ENCODE measurements around the gene CCDC12. TPM values are rescaled to one million over a fixed set of nuclear protein-coding genes. Genes with fewer than 3 reads are reported as not detected.

CCDC12 gene
- total RNA-seq, 2 experiments from 2014 or later, result 58.6 to 60.0 TPM

DNA sequence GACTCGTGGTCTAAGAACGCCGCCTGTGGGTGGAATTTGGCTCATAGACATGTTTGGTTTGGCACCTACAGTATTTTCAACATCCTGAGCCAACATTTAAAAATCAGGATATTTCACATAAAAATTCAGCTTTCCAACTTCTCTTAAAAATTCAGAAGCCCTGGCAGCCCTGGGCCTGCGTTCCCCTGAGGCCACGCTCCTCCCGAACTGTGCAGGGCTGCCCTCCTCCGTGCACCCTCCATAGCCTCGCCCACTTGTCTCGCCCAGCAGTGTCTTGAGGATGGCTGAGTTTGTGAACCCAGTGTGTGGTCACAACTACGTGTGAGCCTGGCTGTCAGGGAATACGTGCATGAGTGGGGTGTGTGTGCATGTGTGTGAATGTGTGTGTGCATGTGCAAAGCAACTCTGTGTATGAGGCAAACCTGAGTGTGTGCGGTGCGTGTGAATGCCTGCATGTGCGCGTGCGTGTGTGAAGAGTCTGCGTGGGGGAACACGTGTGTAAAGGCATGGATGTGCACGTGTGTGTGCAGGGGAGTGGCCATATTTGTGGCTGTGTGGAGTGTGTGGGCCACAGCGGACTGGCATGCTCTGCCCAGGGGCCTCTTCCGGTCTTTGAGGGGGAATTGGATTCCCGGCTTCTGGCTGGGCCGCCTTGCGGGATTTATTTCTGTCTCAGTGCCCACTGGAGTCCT, 68.1 kb downstream of the CCDC12 start:
- POLR2A ChIA-PET, result no interaction called here
- peaks cover 2% of the 10 kb centered on the region for H3K36me3 Mint-ChIP-seq
- H3K9me3 Mint-ChIP-seq, result no peaks in the 10 kb centered on the region
- no peak overlapping the region for H3K4me3 Mint-ChIP-seq
- DNase-seq, result peak; percentile 22
- no peak for ATAC-seq (ENCODE audit: low read depth)
- H3K4me1 Mint-ChIP-seq, result peaks cover 7% of the 10 kb centered on the region
- no peak overlapping the region for H3K27ac Mint-ChIP-seq
- no peaks in the 10 kb centered on the region for H3K27me3 Mint-ChIP-seq

- DNase-seq (no peak), ATAC-seq (ENCODE audit: low read depth) (no peak)
- Mint-ChIP-seq H3K4me1 (peaks cover 5% of the 10 kb centered on the region), H3K9me3 (no peaks in the 10 kb centered on the region), H3K4me3 (no peak overlapping the region), H3K36me3 (peaks cover 2% of the 10 kb centered on the region), H3K27me3 (no peaks in the 10 kb centered on the region), H3K27ac (no peak overlapping the region)
- POLR2A ChIA-PET, result no interaction called here
These were observed 68.6 kb downstream of the CCDC12 start for GRCh38 chr3:46907960-46908293.

GRCh38 chr3:46907271-46907670, 69.3 kb downstream of the CCDC12 start:
- Mint-ChIP-seq H3K36me3 (peaks cover under 1% of the 10 kb centered on the region), H3K9me3 (no peaks in the 10 kb centered on the region), H3K27me3 (no peaks in the 10 kb centered on the region), H3K4me3 (no peak overlapping the region), H3K4me1 (peaks cover 5% of the 10 kb centered on the region), H3K27ac (peak overlapping the region; percentile 28)
- peak; percentile 15 for DNase-seq
- no peak for ATAC-seq (ENCODE audit: low read depth)
- POLR2A ChIA-PET, result no interaction called here

DNA sequence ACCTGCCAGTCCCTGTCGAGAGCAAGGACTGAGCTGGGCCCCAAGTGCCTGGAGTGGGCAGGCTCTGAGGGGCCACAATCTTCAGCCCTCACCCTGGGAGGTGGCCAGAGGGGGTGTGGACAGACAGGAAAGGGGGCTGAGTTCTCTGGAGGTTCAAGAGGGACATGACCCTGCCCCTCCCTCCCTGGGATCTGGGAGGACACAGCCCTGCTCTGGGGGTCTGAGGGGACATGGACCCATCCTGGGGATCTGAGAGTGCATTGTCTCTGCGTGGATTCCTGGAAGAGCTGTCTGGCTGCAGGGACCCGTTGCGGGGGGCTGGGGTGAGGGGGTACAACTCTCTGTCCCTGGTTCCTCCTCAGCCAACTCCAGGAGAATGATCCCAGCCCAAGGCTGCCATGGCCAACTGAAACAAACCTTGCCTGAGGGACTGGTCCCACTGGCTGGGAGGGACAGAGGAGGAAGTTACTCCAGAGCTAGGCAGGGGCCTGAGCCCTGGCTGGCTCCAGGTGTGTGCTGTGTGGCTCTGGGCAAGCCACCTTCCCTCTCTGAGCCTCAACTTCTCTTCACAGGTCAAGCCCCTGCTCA, 70.0 kb downstream of the CCDC12 start:
- no peak overlapping the region for H3K4me3 Mint-ChIP-seq
- POLR2A ChIA-PET, result no interaction called here
- H3K27ac Mint-ChIP-seq, result no peak overlapping the region
- ATAC-seq (ENCODE audit: low read depth), result no peak
- peaks cover 5% of the 10 kb centered on the region for H3K4me1 Mint-ChIP-seq
- H3K27me3 Mint-ChIP-seq, result no peaks in the 10 kb centered on the region
- no peaks in the 10 kb centered on the region for H3K9me3 Mint-ChIP-seq
- H3K36me3 Mint-ChIP-seq, result no peaks in the 10 kb centered on the region
- peak; percentile 23 for DNase-seq

DNA sequence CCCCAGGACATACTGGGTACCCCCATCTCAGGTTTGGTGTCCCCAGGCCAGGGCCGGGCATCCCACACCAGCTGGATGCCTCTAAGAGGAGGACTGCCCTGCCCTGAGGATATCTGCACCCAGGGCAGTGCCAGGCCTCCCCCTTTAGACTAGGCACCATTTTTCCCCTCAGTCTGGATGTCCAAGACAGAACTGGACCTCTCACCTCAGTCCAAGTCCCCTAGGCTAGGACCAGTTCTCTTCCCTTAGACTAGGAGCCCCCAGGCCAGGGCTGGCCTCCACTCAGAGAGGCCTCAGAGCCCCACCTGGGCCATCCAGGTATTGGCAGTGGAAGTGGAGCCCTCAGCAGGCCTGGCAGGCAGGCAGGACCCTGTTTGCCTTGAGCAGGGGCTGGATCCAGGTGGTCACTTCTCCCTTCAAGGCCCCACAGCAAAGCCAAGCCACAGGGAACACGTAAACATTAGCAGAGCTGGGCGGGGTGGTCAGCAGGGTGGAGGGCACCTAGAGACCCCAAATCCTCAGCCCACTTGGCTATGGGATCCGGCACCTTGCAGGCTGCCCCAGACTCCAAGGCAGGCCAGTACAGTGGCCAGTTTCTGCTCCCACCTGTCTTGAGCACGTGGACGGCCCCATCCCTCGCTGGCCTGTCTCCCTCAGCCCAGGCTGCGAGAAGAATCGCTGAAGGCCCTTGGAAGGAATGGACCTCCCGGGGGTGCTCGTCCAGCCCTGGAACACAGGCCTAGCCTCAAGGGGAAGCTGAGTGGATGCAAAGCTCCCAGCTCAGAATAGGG, 70.7 kb downstream of the CCDC12 start:
- Mint-ChIP-seq H3K4me3 (no peak overlapping the region), H3K27ac (no peak overlapping the region)
- POLR2A ChIA-PET, result no interaction called here

GRCh38 chr3:46905213-46905560, 71.4 kb downstream of the CCDC12 start:
- ATAC-seq (ENCODE audit: low read depth), result no peak

More for the DNA sequence above, 70.7 kb downstream of the CCDC12 start:
- ATAC-seq (ENCODE audit: low read depth) (no peak), DNase-seq (peak; percentile 28)
- H3K9me3 Mint-ChIP-seq, result no peaks in the 10 kb centered on the region
- no peaks in the 10 kb centered on the region for H3K36me3 Mint-ChIP-seq
- peaks cover 5% of the 10 kb centered on the region for H3K4me1 Mint-ChIP-seq
- H3K27me3 Mint-ChIP-seq, result no peaks in the 10 kb centered on the region

GRCh38 chr3:46904303-46905212, 72.0 kb downstream of the CCDC12 start:
- Mint-ChIP-seq H3K4me1 (peaks cover 4% of the 10 kb centered on the region), H3K9me3 (no peaks in the 10 kb centered on the region), H3K27ac (no peak overlapping the region), H3K27me3 (no peaks in the 10 kb centered on the region), H3K36me3 (no peaks in the 10 kb centered on the region), H3K4me3 (no peak overlapping the region)
- no peak for ATAC-seq (ENCODE audit: low read depth)
- DNase-seq, result peak; percentile 28
- POLR2A ChIA-PET, result no interaction called here

More at GRCh38 chr3:46905213-46905560, 71.4 kb downstream of the CCDC12 start:
- Mint-ChIP-seq H3K9me3 (no peaks in the 10 kb centered on the region), H3K36me3 (no peaks in the 10 kb centered on the region), H3K27ac (no peak overlapping the region), H3K4me1 (peaks cover 5% of the 10 kb centered on the region), H3K4me3 (no peak overlapping the region), H3K27me3 (no peaks in the 10 kb centered on the region)
- POLR2A ChIA-PET, result no interaction called here
- DNase-seq, result no peak

GRCh38 chr3:46903341-46904302, 72.9 kb downstream of the CCDC12 start:
- H3K27me3 Mint-ChIP-seq, result peaks cover 4% of the 10 kb centered on the region
- H3K27ac Mint-ChIP-seq, result peak overlapping the region; percentile 42
- DNase-seq (peak; percentile 24), ATAC-seq (ENCODE audit: low read depth) (no peak)
- H3K4me3 Mint-ChIP-seq, result no peak overlapping the region
- POLR2A ChIA-PET, result no interaction called here
- no peaks in the 10 kb centered on the region for H3K36me3 Mint-ChIP-seq
- H3K9me3 Mint-ChIP-seq, result no peaks in the 10 kb centered on the region
- H3K4me1 Mint-ChIP-seq, result peaks cover 3% of the 10 kb centered on the region

DNA sequence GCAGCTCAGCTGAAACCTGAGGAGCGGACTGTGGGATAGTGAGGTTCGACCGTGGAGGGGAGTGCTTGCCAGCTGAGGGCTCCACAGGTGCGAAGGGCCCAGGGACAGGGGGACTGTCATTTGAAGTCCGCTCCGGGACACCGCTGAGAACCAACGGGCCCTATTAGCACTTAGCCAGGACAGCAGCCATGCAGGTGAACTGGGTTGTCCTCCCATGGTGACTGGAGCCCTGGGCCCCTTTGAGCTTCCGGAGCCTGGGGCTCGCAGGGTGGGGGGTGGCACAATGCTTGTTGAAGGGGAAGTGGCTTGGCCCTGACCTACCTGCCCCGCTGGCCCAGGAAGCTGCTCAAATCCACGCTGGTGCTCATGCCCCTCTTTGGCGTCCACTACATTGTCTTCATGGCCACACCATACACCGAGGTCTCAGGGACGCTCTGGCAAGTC, 74.3 kb downstream of the CCDC12 start:
- H3K36me3 Mint-ChIP-seq, result no peaks in the 10 kb centered on the region
- no peak overlapping the region for H3K27ac Mint-ChIP-seq
- H3K4me3 Mint-ChIP-seq, result no peak overlapping the region
- POLR2A ChIA-PET, result no interaction called here
- ATAC-seq (ENCODE audit: low read depth) (no peak), DNase-seq (peak; percentile 27)
- H3K27me3 Mint-ChIP-seq, result peaks cover 12% of the 10 kb centered on the region
- no peaks in the 10 kb centered on the region for H3K9me3 Mint-ChIP-seq
- peaks cover 3% of the 10 kb centered on the region for H3K4me1 Mint-ChIP-seq

- Mint-ChIP-seq H3K9me3 (no peaks in the 10 kb centered on the region), H3K36me3 (no peaks in the 10 kb centered on the region), H3K27me3 (peaks cover 14% of the 10 kb centered on the region), H3K4me3 (no peak overlapping the region), H3K27ac (no peak overlapping the region), H3K4me1 (peaks cover 3% of the 10 kb centered on the region)
- DNase-seq (peak; percentile 10), ATAC-seq (ENCODE audit: low read depth) (no peak)
- POLR2A ChIA-PET, result no interaction called here
These were observed 74.9 kb downstream of the CCDC12 start for GRCh38 chr3:46901591-46902187.

DNA sequence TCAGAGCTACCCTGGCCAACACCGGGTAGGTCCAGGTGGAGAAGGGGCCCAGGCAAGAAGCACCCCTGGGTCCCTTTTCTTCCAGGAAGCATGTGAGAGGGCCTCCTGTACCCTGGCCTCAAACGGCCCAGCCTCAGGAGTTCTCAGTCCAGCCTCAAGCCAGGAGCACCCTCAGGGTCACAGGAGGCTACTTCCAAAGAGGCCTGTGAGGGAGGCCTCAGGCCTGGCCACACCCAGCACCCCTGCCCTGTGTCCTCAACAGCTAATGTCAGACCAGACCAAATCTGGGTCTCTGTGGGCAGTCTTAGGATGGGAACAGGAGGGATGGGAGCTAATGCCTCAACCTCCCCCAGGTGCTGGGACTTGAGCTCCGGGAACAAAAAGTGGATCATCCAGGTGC, 75.5 kb downstream of the CCDC12 start:
- Mint-ChIP-seq H3K9me3 (no peaks in the 10 kb centered on the region), H3K4me1 (peaks cover 3% of the 10 kb centered on the region), H3K36me3 (no peaks in the 10 kb centered on the region), H3K4me3 (no peak overlapping the region), H3K27me3 (peaks cover 14% of the 10 kb centered on the region), H3K27ac (no peak overlapping the region)
- POLR2A ChIA-PET, result no interaction called here
- ATAC-seq (ENCODE audit: low read depth) (no peak), DNase-seq (peak; percentile 25)

DNA sequence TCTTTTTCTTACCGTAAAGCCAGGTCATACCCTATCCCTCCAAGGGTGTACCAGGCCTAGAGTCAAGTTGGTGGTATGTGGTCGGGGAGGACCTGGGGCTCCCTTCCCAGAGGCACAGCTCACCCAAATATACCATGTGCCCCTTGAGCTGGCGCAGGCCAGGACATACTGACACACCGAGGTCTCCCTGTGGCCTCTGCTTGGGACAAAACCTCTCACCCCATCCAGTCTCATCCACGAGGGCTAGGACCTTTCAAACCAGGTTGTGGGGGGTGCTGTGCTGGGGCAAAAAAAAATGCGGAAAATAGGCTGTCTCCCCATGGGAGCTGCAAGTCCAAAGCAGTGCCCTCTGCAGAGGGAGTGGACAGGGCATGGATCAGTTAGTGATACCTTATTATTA, 76.2 kb downstream of the CCDC12 start:
- no peaks in the 10 kb centered on the region for H3K9me3 Mint-ChIP-seq
- peaks cover 14% of the 10 kb centered on the region for H3K27me3 Mint-ChIP-seq
- ATAC-seq (ENCODE audit: low read depth) (no peak), DNase-seq (no peak)
- peaks cover 3% of the 10 kb centered on the region for H3K4me1 Mint-ChIP-seq
- H3K4me3 Mint-ChIP-seq, result no peak overlapping the region
- H3K36me3 Mint-ChIP-seq, result no peaks in the 10 kb centered on the region
- H3K27ac Mint-ChIP-seq, result no peak overlapping the region
- POLR2A ChIA-PET, result no interaction called here

Data from activated naive CD8-positive, alpha-beta T cell treated with anti-CD3 and anti-CD28 coated beads, Interleukin-2, amount 10 ng/mL, durations not matched to agents 7 days and 5 days (primary cell).